H1 (cell line): Measurements from ENCODE around the gene RBM20. TPM values are rescaled to one million over a fixed set of nuclear protein-coding genes. Genes with fewer than 3 reads are reported as not detected.

ENCODE experiments used
- CTCF ChIA-PET: fragments of 300-600 bp; sonication (Branson Sonifier 250); formaldehyde crosslinking; loops from one replicate; lab custom pipeline; 2021; ENCODE audit not compliant: partially characterized antibody; lab: Charles Lee
- POLR2A ChIA-PET: fragments of 300-600 bp; sonication (Branson Sonifier 250); formaldehyde crosslinking; loops from one replicate; lab custom pipeline; 2021; ENCODE audit warnings: inconsistent platforms; ENCODE audit not compliant: partially characterized antibody; lab: Charles Lee
- DNase-seq, 2 experiments: peaks; one replicate each; pipeline versions ENCODE4 v3.0.0 to v3.0.0-alpha.2; 2010 to 2022; ENCODE audit warnings: low spot score in 2 of 2, low read depth in 1 of 2, mixed read lengths in 1 of 2
- FAIRE-seq: peaks from 2 replicates; lab custom pipeline; 2011; peaks lifted over from hg19 to GRCh38; lab: Jason Lieb, UNC
- H2AFZ ChIP-seq: 2 replicates; pipeline ENCODE4 v1.8.1; 2012; ENCODE audit warnings: low read length, inconsistent platforms
- H2AK5ac ChIP-seq: 2 replicates; pipeline ENCODE4 v1.6.1; 2013; ENCODE audit warnings: low read depth, low read length
- H2BK120ac ChIP-seq: replicated peaks from 2 replicates; pipeline ENCODE3; 2013; ENCODE audit warnings: low read depth, low read length, inconsistent platforms
- H2BK12ac ChIP-seq: 2 replicates; pipeline ENCODE4 v1.6.1; 2013; ENCODE audit warnings: low read depth, low read length
- H2BK15ac ChIP-seq: 2 replicates; pipeline ENCODE4 v1.6.1; 2013; ENCODE audit warnings: low read length
- H2BK20ac ChIP-seq: 2 replicates; pipeline ENCODE4 v1.6.1; 2013; ENCODE audit warnings: low read length
- H2BK5ac ChIP-seq: 2 replicates; pipeline ENCODE4 v1.6.1; 2013; ENCODE audit warnings: low read depth, low read length
- H3K14ac ChIP-seq: 2 replicates; pipeline ENCODE4 v1.6.1; 2013; ENCODE audit warnings: inconsistent platforms; ENCODE audit not compliant: insufficient read length
- H3K18ac ChIP-seq: 2 replicates; pipeline ENCODE4 v1.6.1; 2013; ENCODE audit warnings: low read length; ENCODE audit errors: extremely low read depth
- H3K23ac ChIP-seq: 2 replicates; pipeline ENCODE4 v1.6.1; 2013; ENCODE audit warnings: inconsistent platforms; ENCODE audit not compliant: insufficient read length
- H3K23me2 ChIP-seq: 2 replicates; pipeline ENCODE4 v1.6.1; 2013; ENCODE audit warnings: low read depth, low read length
- H3K27ac ChIP-seq: 2 replicates; pipeline ENCODE4 v1.6.1; 2011; ENCODE audit warnings: low read depth, low read length, inconsistent platforms
- H3K27me3 ChIP-seq, 4 experiments: replicated peaks in 1 of 4; 1 replicate in 1 of 4; 2 replicates in 3 of 4; pipeline versions ENCODE4 v1.6.1 to v1.8.1; 2011 to 2013; ENCODE audit warnings: low read length in 3 of 4, mild to moderate bottlenecking in 3 of 4, inconsistent platforms in 2 of 4, mixed read lengths in 2 of 4, moderate library complexity in 1 of 4; ENCODE audit not compliant: control insufficient read depth in 3 of 4, insufficient read depth in 3 of 4; ENCODE audit errors: extremely low read depth in 1 of 4
- H3K36me3 ChIP-seq, 4 experiments: 2 replicates each; pipeline versions ENCODE4 v1.6.1 to v1.8.1; 2011 to 2013; ENCODE audit warnings: mild to moderate bottlenecking in 4 of 4, low read length in 3 of 4, moderate library complexity in 2 of 4, control low read depth in 1 of 4, inconsistent platforms in 1 of 4; ENCODE audit not compliant: insufficient read depth in 4 of 4, control insufficient read depth in 2 of 4
- H3K4ac ChIP-seq: replicated peaks from 2 replicates; pipeline ENCODE3; 2013; ENCODE audit warnings: low read length, low read depth, mixed read lengths, inconsistent platforms; ENCODE audit not compliant: insufficient read length
- H3K4me1 ChIP-seq, 4 experiments: replicated peaks in 1 of 4; 1 replicate in 1 of 4; 2 replicates in 3 of 4; pipeline versions ENCODE4 v1.6.1 to v1.8.1; 2011 to 2013; ENCODE audit warnings: low read length in 3 of 4, inconsistent platforms in 2 of 4, mixed read lengths in 1 of 4; ENCODE audit not compliant: insufficient read depth in 4 of 4, control insufficient read depth in 3 of 4
- H3K4me2 ChIP-seq, 2 experiments: 2 replicates each; pipeline versions ENCODE4 v1.6.1 to v1.8.1; 2011 to 2013; ENCODE audit warnings: low read depth in 2 of 2, low read length in 2 of 2, control low read depth in 1 of 2, inconsistent platforms in 1 of 2, mild to moderate bottlenecking in 1 of 2; ENCODE audit not compliant: insufficient read depth in 1 of 2
- H3K4me3 ChIP-seq, 4 experiments: fragments of 200-600, 300-600 bp in 1 of 4; sonication (generic), shearing (Covaris generic), sonication (Bioruptor Twin) in 1 of 4; 2 replicates each; pipeline versions ENCODE4 v1.5.1 to v1.8.1; 2011 to 2016; ENCODE audit warnings: low read length in 4 of 4, low read depth in 3 of 4, control low read depth in 2 of 4, inconsistent platforms in 2 of 4, mild to moderate bottlenecking in 2 of 4, mixed read lengths in 1 of 4, moderate library complexity in 1 of 4; ENCODE audit not compliant: insufficient read depth in 2 of 4; ENCODE audit errors: extremely low read depth in 1 of 4
- H3K56ac ChIP-seq: replicated peaks from 2 replicates; pipeline ENCODE3; 2013; ENCODE audit warnings: low read depth, mild to moderate bottlenecking, mixed read lengths, low read length, inconsistent platforms; ENCODE audit not compliant: insufficient read length
- H3K79me1 ChIP-seq: 2 replicates; pipeline ENCODE4 v1.6.1; 2013; ENCODE audit warnings: low read depth, low read length, control low read depth
- H3K79me2 ChIP-seq, 2 experiments: 2 replicates each; pipeline versions ENCODE4 v1.6.1 to v1.8.1; 2012 to 2013; ENCODE audit warnings: low read length in 2 of 2, mild to moderate bottlenecking in 2 of 2, inconsistent platforms in 1 of 2; ENCODE audit not compliant: insufficient read depth in 2 of 2, control insufficient read depth in 1 of 2
- H3K9ac ChIP-seq, 4 experiments: replicated peaks in 1 of 4; 1 replicate in 1 of 4; 2 replicates in 3 of 4; pipeline versions ENCODE4 v1.6.1 to v1.8.1; 2011 to 2013; ENCODE audit warnings: low read depth in 3 of 4, low read length in 3 of 4, control low read depth in 2 of 4, mild to moderate bottlenecking in 2 of 4, moderate library complexity in 2 of 4, inconsistent platforms in 1 of 4; ENCODE audit errors: extremely low read depth in 1 of 4
- H3K9me3 ChIP-seq, 2 experiments: 2 replicates each; pipeline versions ENCODE4 v1.6.1 to v1.8.1; 2012 to 2013; ENCODE audit warnings: mild to moderate bottlenecking in 2 of 2, moderate library complexity in 2 of 2, control low read depth in 1 of 2, inconsistent platforms in 1 of 2, low read depth in 1 of 2, low read length in 1 of 2, mixed read lengths in 1 of 2; ENCODE audit not compliant: insufficient read depth in 2 of 2
- H4K20me1 ChIP-seq, 2 experiments: replicated peaks in 1 of 2; 2 replicates each; pipeline versions ENCODE3 to v1.8.1; 2011 to 2013; ENCODE audit warnings: inconsistent platforms in 2 of 2, low read length in 2 of 2, mild to moderate bottlenecking in 1 of 2; ENCODE audit not compliant: insufficient read depth in 2 of 2, control insufficient read depth in 1 of 2
- H4K5ac ChIP-seq: 2 replicates; pipeline ENCODE4 v1.6.1; 2013; ENCODE audit warnings: low read length, low read depth, mixed read lengths, inconsistent platforms; ENCODE audit not compliant: insufficient read length
- H4K8ac ChIP-seq: 2 replicates; pipeline ENCODE4 v1.8.0; 2013; ENCODE audit warnings: mild to moderate bottlenecking, moderate library complexity, low read length, inconsistent platforms; ENCODE audit not compliant: insufficient read depth; ENCODE audit errors: extremely low read depth
- H4K91ac ChIP-seq: replicated peaks from 2 replicates; pipeline ENCODE3; 2013; ENCODE audit warnings: low read length, mixed read lengths, inconsistent platforms; ENCODE audit not compliant: insufficient read length
- TAF7 ChIP-seq: optimal IDR thresholded peaks from 2 replicates; pipeline ENCODE3; 2011; ENCODE audit warnings: low read depth, mild to moderate bottlenecking, inconsistent platforms, low read length, moderate library complexity, borderline replicate concordance
- WGBS, 2 experiments: shearing (Covaris generic) in 1 of 2; methylation state at CpG; one replicate each; pipeline versions ENCODE4 v1.1.6 to v1.1.7; 2013 to 2015; ENCODE audit warnings: low lambda C conversion rate in 2 of 2, mixed read lengths in 2 of 2, inconsistent platforms in 1 of 2, low coverage in 1 of 2, missing lambda C conversion rate in 1 of 2; ENCODE audit not compliant: insufficient replicate concordance in 2 of 2, insufficient coverage in 1 of 2, insufficient read length in 1 of 2; ENCODE audit errors: extremely low coverage in 1 of 2, missing lambda C conversion rate in 1 of 2; 5-methylcytosine and 5-hydroxymethylcytosine counted together
- polyA plus RNA-seq, 7 experiments: library from polyadenylated mRNA; depleted of rRNA in 3 of 7; stranded (reverse) in 5 of 7; unstranded in 2 of 7; fragments of >200 nt in 5 of 7; fragments of 200-250 nt in 2 of 7; gene quantifications; 1 replicate in 5 of 7; 2 replicates in 1 of 7; 4 replicates in 1 of 7; pipeline versions ENCODE4 v1.2.1 to v1.2.3, GENCODE V29; 2011 to 2013; ENCODE audit warnings: missing spikeins in 2 of 7, mixed read lengths in 2 of 7
- total RNA-seq: library from RNA; stranded (reverse); fragmentation: NEBNext Ultra II Directional; extraction: Animal tissue kit (Norgen Biotek cat#: 25700); gene quantifications from 2 replicates; pipeline ENCODE4 v1.2.1, GENCODE V29; 2021

The RBM20 gene
- total and polyA plus RNA-seq, 2 of the 8 experiments (the other 6 are each of a cell fraction or from before 2014, with no cell fraction given), result 0.05 to 0.63 TPM

GRCh38 chr10:110805292-110805691, 161.2 kb downstream of the RBM20 start:
- no peaks in the 10 kb centered on the region for H3K23me2 ChIP-seq
- no peak overlapping the region for H2BK5ac ChIP-seq
- peaks cover 0 to 2% (median 0%) of the 10 kb centered on the region in 4 experiments; a peak in 1 of 7 replicates for H3K4me1 ChIP-seq
- no peak overlapping the region for H4K91ac ChIP-seq
- H3K4me3 ChIP-seq, result no peak overlapping the region
- H2AK5ac ChIP-seq, result no peak overlapping the region
- H2BK20ac ChIP-seq, result no peak overlapping the region
- H3K36me3 ChIP-seq, result no peaks in the 10 kb centered on the region
- no peak overlapping the region for H3K4me2 ChIP-seq
- no peak overlapping the region for H3K23ac ChIP-seq
- H2BK12ac ChIP-seq, result no peak overlapping the region
- H3K9me3 ChIP-seq, result no peaks in the 10 kb centered on the region
- no peaks in the 10 kb centered on the region for H4K20me1 ChIP-seq
- no peak overlapping the region for H4K5ac ChIP-seq
- H4K8ac ChIP-seq, result no peak overlapping the region
- no peaks in the 10 kb centered on the region for H3K79me2 ChIP-seq
- H2BK15ac ChIP-seq, result no peak overlapping the region
- 93% methylated on average over 5 of the region's 5 CpGs; no CpG with 5 or more reads in 1 of the 2 experiments for WGBS, 2 experiments
- H3K27ac ChIP-seq, result no peak overlapping the region
- no peak overlapping the region for H3K14ac ChIP-seq
- H3K4ac ChIP-seq, result no peak overlapping the region
- no peak overlapping the region for H3K18ac ChIP-seq
- no peak overlapping the region for H2AFZ ChIP-seq
- ChIA-PET CTCF (interaction anchor here (3.4 to 4.6 kb wide), 3 partner anchors 11 to 19 kb away, joined by 17 to 29 read pairs (median 21); no protein-coding TSS in a partner anchor), POLR2A (no interaction called here)
- no peak for TF ChIP-seq TAF7
- no peaks in the 10 kb centered on the region for H3K27me3 ChIP-seq
- FAIRE-seq (no peak), DNase-seq (no peak)
- no peak overlapping the region for H3K56ac ChIP-seq
- H3K79me1 ChIP-seq, result no peaks in the 10 kb centered on the region
- H2BK120ac ChIP-seq, result no peak overlapping the region
- H3K9ac ChIP-seq, result no peak overlapping the region
